ENCODE data around the gene PCDHGA11. TPM values are rescaled to one million over a fixed set of nuclear protein-coding genes. Genes with fewer than 3 reads are reported as not detected.

PCDHGA11 gene
- total RNA-seq, 1 donor: 17.8 TPM

- no peak for DNase-seq (ENCODE audit: low read depth)
- no peak for TF ChIP-seq CTCF (IDR thresholded peaks at IDR 0.05; ENCODE audit: insufficient read depth, low read length)
- peak overlapping the region; percentile 73 for H3K4me3 ChIP-seq (ENCODE audit: low read depth, low read length)
Observed at GRCh38 chr5:141383345-141383744, 37.5 kb upstream of the PCDHGA11 start.

- DNase-seq (ENCODE audit: low read depth): no peak
- H3K4me3 ChIP-seq (ENCODE audit: low read depth, low read length): no peak overlapping the region
- no peak for TF ChIP-seq CTCF (IDR thresholded peaks at IDR 0.05; ENCODE audit: insufficient read depth, low read length)
Observed at GRCh38 chr5:141384471-141385267, 36.2 kb upstream of the PCDHGA11 start.

- TF ChIP-seq CTCF (IDR thresholded peaks at IDR 0.05; ENCODE audit: insufficient read depth, low read length): peak; percentile 72
- DNase-seq (ENCODE audit: low read depth): peak; percentile 66
Observed at GRCh38 chr5:141387557-141388311, 33.1 kb upstream of the PCDHGA11 start, which contains the start of gene PCDHGB4. TSS of gene PCDHGB4 (plus strand) at chr5:141387698. CDS start at chr5:141387885, 187 bp downstream.

GRCh38 chr5:141388661-141389060, 32.2 kb upstream of the PCDHGA11 start:
- TF ChIP-seq CTCF (IDR thresholded peaks at IDR 0.05; ENCODE audit: insufficient read depth, low read length): no peak
- no peak for DNase-seq (ENCODE audit: low read depth)
- H3K4me3 ChIP-seq (ENCODE audit: low read depth, low read length): no peak overlapping the region

More at GRCh38 chr5:141387557-141388311, 33.1 kb upstream of the PCDHGA11 start, which contains the start of gene PCDHGB4:
- H3K4me3 ChIP-seq (ENCODE audit: low read depth, low read length): peak within 1 kb of the TSS; percentile 60

GRCh38 chr5:141389153-141390042, 31.5 kb upstream of the PCDHGA11 start:
- DNase-seq (ENCODE audit: low read depth): no peak

More at GRCh38 chr5:141389153-141390042, 31.5 kb upstream of the PCDHGA11 start:
- no peak overlapping the region for H3K4me3 ChIP-seq (ENCODE audit: low read depth, low read length)
- no peak for TF ChIP-seq CTCF (IDR thresholded peaks at IDR 0.05; ENCODE audit: insufficient read depth, low read length)
